Measurements from ENCODE around the gene NUCKS1.

The NUCKS1 gene

GRCh38 chr1:205715628-205716027 lies 34.4 kb downstream of the NUCKS1 start:
- DNase-seq (ENCODE audit: low read depth, low spot score), result no peak
- Histone ChIP-seq H3K36me3 (ENCODE audit: insufficient read depth, low read length) (peaks cover 85% of the 10 kb centered on the region), H3K9me3 (ENCODE audit: low read depth, low read length) (no peaks in the 10 kb centered on the region), H3K4me3 (no peak overlapping the region), H3K9ac (ENCODE audit: insufficient read length) (no peak overlapping the region), H3K27ac (peak overlapping the region; percentile 10; the same call in 1 of the 2 replicates)
- no peak for TF ChIP-seq POLR2AphosphoS5 (IDR thresholded peaks at IDR 0.05; ENCODE audit: borderline replicate concordance, low read depth, low read length)
- TF ChIP-seq FOXP2 (optimal IDR thresholded peaks at IDR 0.05; ENCODE audit: control extremely low read depth, extremely low read length, insufficient read depth), result no peak
- no peak for TF ChIP-seq EZH2 (IDR thresholded peaks at IDR 0.05)

DNA sequence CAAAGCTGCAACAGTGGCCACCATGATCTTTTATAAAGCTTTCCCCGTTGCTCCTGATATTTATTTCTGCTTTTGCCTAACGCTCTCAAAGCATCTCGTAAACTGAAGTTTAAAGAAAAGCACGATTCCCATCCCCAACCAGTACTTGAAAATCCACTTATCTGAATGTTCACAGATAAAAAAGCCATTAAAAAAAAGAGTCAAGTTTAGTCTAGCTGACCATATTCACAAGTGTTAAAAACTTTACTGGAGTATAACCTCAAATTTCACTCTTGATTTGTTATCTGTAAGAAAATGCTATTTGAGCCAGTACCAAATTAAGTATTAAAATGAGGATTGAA lies 35.1 kb downstream of the NUCKS1 start:
- Histone ChIP-seq H3K27ac (peak overlapping the region; percentile 73), H3K9me3 (ENCODE audit: low read depth, low read length) (no peaks in the 10 kb centered on the region), H3K9ac (ENCODE audit: insufficient read length) (no peak overlapping the region), H3K4me3 (no peak overlapping the region), H3K36me3 (ENCODE audit: insufficient read depth, low read length) (peaks cover 85% of the 10 kb centered on the region)
- TF ChIP-seq FOXP2 (optimal IDR thresholded peaks at IDR 0.05; ENCODE audit: control extremely low read depth, extremely low read length, insufficient read depth) (no peak), POLR2AphosphoS5 (IDR thresholded peaks at IDR 0.05; ENCODE audit: borderline replicate concordance, low read depth, low read length) (no peak), EZH2 (IDR thresholded peaks at IDR 0.05) (no peak)
- no peak for DNase-seq (ENCODE audit: low read depth, low spot score)

DNA sequence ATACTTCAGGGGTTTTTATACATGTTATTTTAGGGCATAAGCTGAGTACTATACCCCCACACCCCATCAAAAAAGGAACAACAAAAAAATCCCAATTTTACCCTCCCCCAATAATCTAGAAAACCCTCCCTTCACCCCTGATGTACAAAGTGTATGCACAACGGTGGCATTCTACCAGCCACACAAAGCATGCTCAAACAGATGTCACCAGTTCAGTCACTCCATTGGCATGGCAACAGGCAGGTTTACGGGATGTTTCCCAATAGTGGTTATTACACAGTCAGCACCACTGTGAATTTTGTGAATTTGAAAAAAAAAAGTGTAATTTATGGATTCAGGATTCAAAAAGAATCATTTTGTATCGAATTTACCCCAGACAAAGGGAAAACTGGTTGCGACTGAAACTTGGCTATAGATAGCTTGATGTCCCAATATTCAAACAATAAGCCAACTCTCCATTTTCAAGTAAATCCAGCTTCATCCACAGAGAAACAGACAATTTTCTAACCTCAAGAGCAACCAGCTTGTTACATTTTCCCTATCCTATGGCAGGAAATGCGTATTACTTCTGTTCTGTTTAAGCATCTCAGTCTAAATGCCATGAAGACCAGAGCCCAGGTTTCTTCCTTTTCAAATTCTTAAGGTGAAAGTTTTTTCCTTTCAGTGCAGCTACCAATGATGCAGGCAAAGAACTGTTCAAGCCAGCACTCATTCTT lies 35.6 kb downstream of the NUCKS1 start:
- H3K27ac ChIP-seq, result peak overlapping the region; percentile 73
- no peak overlapping the region for H3K4me3 ChIP-seq
- TF ChIP-seq EZH2 (IDR thresholded peaks at IDR 0.05) (no peak), POLR2AphosphoS5 (IDR thresholded peaks at IDR 0.05; ENCODE audit: borderline replicate concordance, low read depth, low read length) (0 out of 2 replicates have a peak, but pooled peaks have one; percentile 15)
- H3K9ac ChIP-seq (ENCODE audit: insufficient read length), result no peak overlapping the region
- no peaks in the 10 kb centered on the region for H3K9me3 ChIP-seq (ENCODE audit: low read depth, low read length)
- peaks cover 85% of the 10 kb centered on the region for H3K36me3 ChIP-seq (ENCODE audit: insufficient read depth, low read length)
- no peak for DNase-seq (ENCODE audit: low read depth, low spot score)

DNA sequence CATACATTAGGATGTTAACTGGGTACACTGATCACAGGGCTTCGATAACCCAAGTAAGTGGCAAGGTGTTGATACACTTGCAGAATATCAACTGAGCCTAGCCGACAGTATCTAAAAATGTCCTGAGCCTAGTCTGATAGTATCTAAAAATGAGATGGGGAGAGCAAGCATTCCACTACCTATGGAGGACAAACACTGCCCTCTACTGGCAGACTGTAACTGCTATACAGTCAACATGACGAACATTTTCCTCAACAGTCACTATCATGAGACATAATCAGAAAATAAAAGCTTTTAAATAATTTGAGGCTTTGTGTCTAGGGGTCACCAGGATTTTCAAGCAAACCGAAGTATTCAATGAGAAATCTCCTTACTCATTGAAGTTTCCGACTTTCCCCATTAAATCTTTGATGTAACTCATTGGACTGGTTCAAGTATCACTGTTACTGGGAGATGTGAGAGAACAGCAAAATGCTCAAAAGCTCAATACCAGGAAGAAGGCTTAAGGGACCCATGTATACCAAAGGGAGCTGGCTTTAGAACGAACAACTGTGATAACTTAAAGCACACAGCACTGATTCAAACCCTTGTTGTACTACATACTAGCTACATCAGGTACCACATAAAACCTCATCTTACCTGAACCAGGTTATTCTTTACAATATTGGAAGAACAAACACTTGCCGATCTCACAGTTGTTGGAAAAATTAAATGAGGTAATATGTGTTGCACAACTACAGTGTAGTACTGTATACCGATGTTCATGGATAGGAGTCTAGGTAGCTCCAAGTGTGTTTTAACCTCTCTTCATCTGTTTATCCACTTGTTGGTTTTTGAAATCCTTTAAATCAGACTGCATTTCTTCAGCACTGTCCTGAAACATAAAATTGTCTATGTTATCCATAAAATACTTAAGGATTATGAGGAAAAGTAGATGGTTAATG lies 38.6 kb downstream of the NUCKS1 start:
- TF ChIP-seq POLR2AphosphoS5 (IDR thresholded peaks at IDR 0.05; ENCODE audit: borderline replicate concordance, low read depth, low read length) (no peak; the same call in 1 of the 2 replicates), EZH2 (IDR thresholded peaks at IDR 0.05) (no peak), FOXP2 (optimal IDR thresholded peaks at IDR 0.05; ENCODE audit: control extremely low read depth, extremely low read length, insufficient read depth) (no peak)
- Histone ChIP-seq H3K36me3 (ENCODE audit: insufficient read depth, low read length) (peaks cover 81% of the 10 kb centered on the region), H3K9ac (ENCODE audit: insufficient read length) (no peak overlapping the region), H3K4me3 (no peak overlapping the region), H3K27ac (no peak overlapping the region), H3K9me3 (ENCODE audit: low read depth, low read length) (no peaks in the 10 kb centered on the region)
- peak; percentile 39 for DNase-seq (ENCODE audit: low read depth, low spot score)

DNA sequence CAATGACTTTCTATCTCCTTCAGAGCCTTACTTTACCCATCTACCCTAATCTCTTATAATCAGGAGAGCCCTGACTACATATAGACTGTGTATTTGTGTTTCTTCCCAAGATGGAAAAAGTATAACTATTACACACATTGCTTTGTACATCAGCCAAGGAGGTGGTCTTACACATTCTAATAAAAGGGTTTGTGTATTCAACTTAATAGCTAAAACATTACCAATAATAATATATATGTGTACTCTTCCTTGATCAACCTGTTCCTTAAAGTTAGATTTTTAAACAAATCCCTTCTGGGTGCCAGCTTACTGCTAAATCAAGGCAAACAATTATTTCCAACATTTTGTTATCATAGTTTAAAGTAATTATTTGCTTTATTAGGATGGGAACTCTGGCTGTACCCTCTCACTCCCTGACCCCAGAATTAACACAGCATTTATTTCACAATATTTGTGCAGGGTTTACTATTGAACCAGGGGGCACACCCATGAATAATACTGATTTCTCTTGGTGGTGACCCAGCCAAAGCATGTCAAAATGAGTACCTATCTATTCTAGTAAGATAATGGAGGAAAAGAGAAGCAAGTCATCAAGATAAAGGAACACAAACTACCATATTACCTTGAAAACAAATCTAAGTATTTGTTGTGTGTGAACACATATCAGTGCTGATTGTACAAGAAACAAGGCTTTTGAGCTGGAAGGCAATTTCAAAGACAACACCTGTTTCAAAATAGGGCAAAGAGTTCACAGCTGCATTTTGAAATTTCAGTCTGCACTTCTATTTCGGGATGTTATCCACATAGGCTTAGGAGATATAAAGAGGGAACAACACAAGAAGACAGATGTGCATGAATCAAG lies 39.5 kb downstream of the NUCKS1 start:
- Histone ChIP-seq H3K27ac (no peak overlapping the region), H3K36me3 (ENCODE audit: insufficient read depth, low read length) (peaks cover 73% of the 10 kb centered on the region), H3K4me3 (no peak overlapping the region), H3K9me3 (ENCODE audit: low read depth, low read length) (no peaks in the 10 kb centered on the region), H3K9ac (ENCODE audit: insufficient read length) (no peak overlapping the region)
- no peak for TF ChIP-seq FOXP2 (optimal IDR thresholded peaks at IDR 0.05; ENCODE audit: control extremely low read depth, extremely low read length, insufficient read depth)
- TF ChIP-seq POLR2AphosphoS5 (IDR thresholded peaks at IDR 0.05; ENCODE audit: borderline replicate concordance, low read depth, low read length), result no peak; the same call in 1 of the 2 replicates
- TF ChIP-seq EZH2 (IDR thresholded peaks at IDR 0.05), result no peak
- DNase-seq (ENCODE audit: low read depth, low spot score), result no peak

GRCh38 chr1:205709640-205710039 lies 40.3 kb downstream of the NUCKS1 start:
- H3K9me3 ChIP-seq (ENCODE audit: low read depth, low read length), result no peaks in the 10 kb centered on the region
- TF ChIP-seq POLR2AphosphoS5 (IDR thresholded peaks at IDR 0.05; ENCODE audit: borderline replicate concordance, low read depth, low read length) (no peak; the same call in 1 of the 2 replicates), FOXP2 (optimal IDR thresholded peaks at IDR 0.05; ENCODE audit: control extremely low read depth, extremely low read length, insufficient read depth) (no peak), EZH2 (IDR thresholded peaks at IDR 0.05) (no peak)
- no peak overlapping the region for H3K4me3 ChIP-seq

DNA sequence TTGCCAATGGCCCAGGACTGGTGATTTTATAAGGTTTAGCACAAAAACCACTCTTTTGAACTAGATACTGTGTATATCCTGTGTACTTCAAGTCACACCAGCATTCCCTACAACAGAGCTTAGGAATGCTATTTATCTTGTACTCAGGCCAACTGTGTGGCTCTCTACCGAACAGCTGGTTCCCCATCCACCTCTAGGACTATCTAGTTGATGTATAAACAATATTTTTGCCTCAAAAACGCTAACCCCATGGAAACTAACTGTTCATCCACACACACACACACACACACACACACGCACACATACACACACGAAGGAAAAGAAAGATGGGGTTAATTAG lies 41.0 kb downstream of the NUCKS1 start:
- Histone ChIP-seq H3K27ac (no peak overlapping the region), H3K9ac (ENCODE audit: insufficient read length) (no peak overlapping the region), H3K4me3 (no peak overlapping the region), H3K9me3 (ENCODE audit: low read depth, low read length) (no peaks in the 10 kb centered on the region), H3K36me3 (ENCODE audit: insufficient read depth, low read length) (peaks cover 65% of the 10 kb centered on the region)
- TF ChIP-seq FOXP2 (optimal IDR thresholded peaks at IDR 0.05; ENCODE audit: control extremely low read depth, extremely low read length, insufficient read depth), result no peak
- TF ChIP-seq EZH2 (IDR thresholded peaks at IDR 0.05), result no peak
- TF ChIP-seq POLR2AphosphoS5 (IDR thresholded peaks at IDR 0.05; ENCODE audit: borderline replicate concordance, low read depth, low read length), result no peak
- DNase-seq (ENCODE audit: low read depth, low spot score), result no peak

More at GRCh38 chr1:205709640-205710039, 40.3 kb downstream of the NUCKS1 start:
- Histone ChIP-seq H3K9ac (ENCODE audit: insufficient read length) (no peak overlapping the region), H3K27ac (no peak overlapping the region), H3K36me3 (ENCODE audit: insufficient read depth, low read length) (peaks cover 71% of the 10 kb centered on the region)
- no peak for DNase-seq (ENCODE audit: low read depth, low spot score)

Measured in SK-N-MC (cell line).